Right atrium auricular region (tissue), 2 donors: ENCODE measurements around the gene CPT1B. TPM values are rescaled to one million over a fixed set of nuclear protein-coding genes. Genes with fewer than 3 reads are reported as not detected.

ENCODE experiments used
- DNase-seq: peaks from one replicate; pipeline ENCODE4 v3.0.0-alpha.2; 2019; ENCODE audit warnings: low spot score
- H3K27ac ChIP-seq, 2 donors: fragments of 200-600 bp; sonication (generic); 1 replicate in 1 of 2; 2 replicates in 1 of 2; pipeline ENCODE4 v1.5.1; 2016 to 2019
- H3K27me3 ChIP-seq, 2 donors: fragments of 200-600 bp; sonication (generic); one replicate each; pipeline versions ENCODE4 v1.5.1 to v1.6.0; 2017 to 2019
- H3K36me3 ChIP-seq: fragments of 200-600 bp; sonication (generic); one replicate; pipeline ENCODE4 v1.5.1; 2016
- H3K4me1 ChIP-seq, 2 donors: fragments of 200-600 bp; sonication (generic); one replicate each; pipeline versions ENCODE4 v1.5.1 to v1.6.0; 2017 to 2019
- H3K4me3 ChIP-seq, 2 donors: fragments of 200-600 bp; sonication (generic); 1 replicate in 1 of 2; 2 replicates in 1 of 2; pipeline ENCODE4 v1.5.1; 2017 to 2019; ENCODE audit warnings: mild to moderate bottlenecking in 1 of 2, moderate library complexity in 1 of 2
- H3K9me3 ChIP-seq, 2 donors: fragments of 200-600 bp; sonication (generic); one replicate each; pipeline ENCODE4 v1.5.1; 2019
- total RNA-seq, 2 donors: library from RNA; depleted of rRNA; stranded (reverse); fragments of >200 nt; gene quantifications; one replicate each; pipeline ENCODE4 v1.1.0, GENCODE V29; 2016
- TF ChIP-seq, protein P1 (sequence below), 2 donors: fragments of 200-600 bp; sonication (generic); IDR thresholded peaks; one replicate each; pipeline ENCODE4 v1.5.1; 2019; ENCODE audit warnings: antibody characterized with exemption in 2 of 2

Gene CPT1B
- total RNA-seq, 2 donors from 2014 or later = 184 to 281 TPM

DNA sequence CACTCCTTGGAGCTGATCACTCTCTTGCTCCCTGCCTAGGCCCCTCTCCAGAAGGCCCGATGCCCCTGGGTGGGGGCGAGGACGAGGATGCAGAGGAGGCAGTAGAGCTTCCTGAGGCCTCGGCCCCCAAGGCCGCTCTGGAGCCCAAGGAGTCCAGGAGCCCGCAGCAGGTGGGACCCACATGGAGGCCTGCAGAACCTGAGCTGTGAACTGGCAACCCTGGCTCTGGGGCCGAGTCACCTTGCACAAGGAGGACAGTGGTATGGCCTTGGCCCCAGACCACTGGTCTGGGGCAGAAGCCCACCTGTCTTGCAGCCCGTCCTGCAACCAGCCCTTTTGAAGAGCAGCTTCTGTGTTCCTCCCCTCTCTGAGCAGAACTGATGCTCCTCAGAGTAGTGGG, 59.1 kb downstream of the CPT1B start:
- H3K9me3 ChIP-seq = no peaks in the 10 kb centered on the region
- no peak for DNase-seq
- H3K4me1 ChIP-seq = peaks cover 0 to 5% of the 10 kb centered on the region in 2 donors
- H3K27ac ChIP-seq = no peak overlapping the region
- H3K4me3 ChIP-seq = no peak overlapping the region
- no peaks in the 10 kb centered on the region for H3K27me3 ChIP-seq
- H3K36me3 ChIP-seq = peaks cover 75% of the 10 kb centered on the region
- TF ChIP-seq, protein P1, sequence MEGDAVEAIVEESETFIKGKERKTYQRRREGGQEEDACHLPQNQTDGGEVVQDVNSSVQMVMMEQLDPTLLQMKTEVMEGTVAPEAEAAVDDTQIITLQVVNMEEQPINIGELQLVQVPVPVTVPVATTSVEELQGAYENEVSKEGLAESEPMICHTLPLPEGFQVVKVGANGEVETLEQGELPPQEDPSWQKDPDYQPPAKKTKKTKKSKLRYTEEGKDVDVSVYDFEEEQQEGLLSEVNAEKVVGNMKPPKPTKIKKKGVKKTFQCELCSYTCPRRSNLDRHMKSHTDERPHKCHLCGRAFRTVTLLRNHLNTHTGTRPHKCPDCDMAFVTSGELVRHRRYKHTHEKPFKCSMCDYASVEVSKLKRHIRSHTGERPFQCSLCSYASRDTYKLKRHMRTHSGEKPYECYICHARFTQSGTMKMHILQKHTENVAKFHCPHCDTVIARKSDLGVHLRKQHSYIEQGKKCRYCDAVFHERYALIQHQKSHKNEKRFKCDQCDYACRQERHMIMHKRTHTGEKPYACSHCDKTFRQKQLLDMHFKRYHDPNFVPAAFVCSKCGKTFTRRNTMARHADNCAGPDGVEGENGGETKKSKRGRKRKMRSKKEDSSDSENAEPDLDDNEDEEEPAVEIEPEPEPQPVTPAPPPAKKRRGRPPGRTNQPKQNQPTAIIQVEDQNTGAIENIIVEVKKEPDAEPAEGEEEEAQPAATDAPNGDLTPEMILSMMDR (IDR thresholded peaks at IDR 0.05) = no peak

Other genes with a start within 250 kb of the CPT1B start
- gene PPP6R2, start 235.1 kb downstream of the CPT1B start, total RNA-seq = 10 to 100 TPM; 45.2 to 54.8 TPM
- 10 to 100 TPM; 41.1 to 57.1 TPM for gene SBF1, start 103.4 kb downstream of the CPT1B start, total RNA-seq
- under 1 TPM in 1 of 2 donors, not detected in 1; 0.08 TPM for gene ADM2, start 96.9 kb downstream of the CPT1B start, total RNA-seq
- not detected for gene MIOX, start 91.6 kb downstream of the CPT1B start, total RNA-seq
- 10 to 100 TPM; 30.1 to 33.8 TPM for gene LMF2, start 70.7 kb downstream of the CPT1B start, total RNA-seq
- 10 to 100 TPM; 19.5 to 33.4 TPM for gene NCAPH2, start 70.2 kb downstream of the CPT1B start, total RNA-seq
- under 1 TPM in 1 of 2 donors, not detected in 1; 0.94 TPM for gene SCO2, start 52.8 kb downstream of the CPT1B start, total RNA-seq
- gene TYMP, start 48.4 kb downstream of the CPT1B start, total RNA-seq = 10 to 100 TPM in 1 of 2 donors, 1 to 10 TPM in 1; 9.1 to 35.8 TPM
- not detected for gene KLHDC7B, start 32.5 kb downstream of the CPT1B start, total RNA-seq
- not detected for gene SYCE3, start 15.5 kb downstream of the CPT1B start, total RNA-seq
- 10 to 100 TPM; 25.1 to 29.5 TPM for gene CHKB, start 4.4 kb upstream of the CPT1B start, total RNA-seq
- under 1 TPM; 0.26 to 0.71 TPM for gene MAPK8IP2, start 22.4 kb upstream of the CPT1B start, total RNA-seq
- gene ARSA, start 49.7 kb upstream of the CPT1B start, total RNA-seq = 10 to 100 TPM; 30.7 to 38.9 TPM
- gene SHANK3, start 94.4 kb upstream of the CPT1B start, total RNA-seq = 10 to 100 TPM in 1 of 2 donors, 1 to 10 TPM in 1; 8.2 to 12.3 TPM
- gene ACR, start 159.8 kb upstream of the CPT1B start, total RNA-seq = under 1 TPM in 1 of 2 donors, not detected in 1; 0.39 TPM
- 1 to 10 TPM; 4.3 to 9.9 TPM for gene RABL2B, start 205.2 kb upstream of the CPT1B start, total RNA-seq